Measurements from ENCODE around the gene CDK17.
"Not testable (repeated sequence)": the region's sequence is repeated elsewhere in the genome, so short reads cannot be mapped to it uniquely, and the experiment has no call there.

Gene CDK17

GRCh38 chr12:96417688-96418087 is 17.4 kb upstream of the CDK17 start:
- not testable (repeated sequence) for DNase-seq

GRCh38 chr12:96416033-96416799 is 16.0 kb upstream of the CDK17 start:
- no peak for DNase-seq

- DNase-seq: peak; percentile 57
Measured at GRCh38 chr12:96414637-96415036, 14.4 kb upstream of the CDK17 start.

GRCh38 chr12:96412431-96412830 is 12.2 kb upstream of the CDK17 start:
- DNase-seq: no peak

- no peak for DNase-seq
Measured at GRCh38 chr12:96409731-96410130, 9.5 kb upstream of the CDK17 start.

- no peak for DNase-seq
Measured at GRCh38 chr12:96408993-96409392, 8.8 kb upstream of the CDK17 start.

- DNase-seq: not testable (repeated sequence)
Measured at GRCh38 chr12:96407429-96408097, 7.3 kb upstream of the CDK17 start.

GRCh38 chr12:96404696-96405095 is 4.5 kb upstream of the CDK17 start:
- no peak for DNase-seq

GRCh38 chr12:96403870-96404269 is 3.6 kb upstream of the CDK17 start:
- DNase-seq: no peak

- not testable (repeated sequence) for DNase-seq
Measured at GRCh38 chr12:96402522-96402921, 2.3 kb upstream of the CDK17 start.

GRCh38 chr12:96402061-96402460 is 1.8 kb upstream of the CDK17 start:
- no peak for DNase-seq

- DNase-seq: peak; percentile 40
Measured at GRCh38 chr12:96401076-96401871, 1.0 kb upstream of the CDK17 start.

- DNase-seq: peak; percentile 67
Measured at GRCh38 chr12:96400631-96401075, 414 bp upstream of the CDK17 start.

GRCh38 chr12:96399120-96399918 is 920 bp downstream of the CDK17 start:
- peak; percentile 59 for DNase-seq

- no peak for DNase-seq
Measured at GRCh38 chr12:96398424-96399119, 1.7 kb downstream of the CDK17 start.

GRCh38 chr12:96397756-96398423 is 2.3 kb downstream of the CDK17 start:
- no peak for DNase-seq

- DNase-seq: no peak
Measured at GRCh38 chr12:96396914-96397313, 3.3 kb downstream of the CDK17 start.

- no peak for DNase-seq
Measured at GRCh38 chr12:96396209-96396608, 4.0 kb downstream of the CDK17 start.

GRCh38 chr12:96395236-96395635 is 5.0 kb downstream of the CDK17 start:
- DNase-seq: no peak

GRCh38 chr12:96393229-96393628 is 7.0 kb downstream of the CDK17 start:
- not testable (repeated sequence) for DNase-seq

- no peak for DNase-seq
Measured at GRCh38 chr12:96392397-96392796, 7.8 kb downstream of the CDK17 start.
